ENCODE measurements around the gene EYS. TPM values are rescaled to one million over a fixed set of nuclear protein-coding genes. Genes with fewer than 3 reads are reported as not detected.

The EYS gene
- polyA plus RNA-seq, 1 of the 3 experiments (the other 2 are of a cell fraction) = 0.05 TPM

GRCh38 chr6:64792534-64792933 is 914.5 kb downstream of the EYS start:
- no peak for DNase-seq
- H3K27me3 ChIP-seq (ENCODE audit: insufficient read depth) = no peaks in the 10 kb centered on the region
- H3K36me3 ChIP-seq (replicated peaks in 1 of 2; ENCODE audit: control insufficient read depth in 1 of 2, insufficient read depth in 2 of 2, low read length in 1 of 2) = no peaks in the 10 kb centered on the region
- POLR2A ChIA-PET = no interaction called here
- H3F3A ChIP-seq (replicated peaks; ENCODE audit: insufficient read depth) = no peaks in the 10 kb centered on the region
- no peaks in the 10 kb centered on the region for H4K20me1 ChIP-seq (ENCODE audit: insufficient read depth)
- no peak overlapping the region for H3K27ac ChIP-seq (ENCODE audit: low read depth in 2 of 2, low read length in 1 of 2)
- H3K4me3 ChIP-seq (ENCODE audit: low read depth in 2 of 2, low read length in 1 of 2) = no peak overlapping the region
- H2AFZ ChIP-seq (ENCODE audit: low read depth) = no peak overlapping the region
- no peaks in the 10 kb centered on the region for H3K79me2 ChIP-seq (ENCODE audit: insufficient read depth)
- no peak overlapping the region for H3K9ac ChIP-seq
- TF ChIP-seq TAF1 (IDR thresholded peaks at IDR 0.05; ENCODE audit: borderline replicate concordance, low read depth, low read length) = no peak
- TF ChIP-seq YY1 (IDR thresholded peaks at IDR 0.05; ENCODE audit: low read depth) = no peak
- no peak for TF ChIP-seq SMC3 (IDR thresholded peaks at IDR 0.05; ENCODE audit: low read depth, low read length)
- TF ChIP-seq MEF2A (IDR thresholded peaks at IDR 0.05; ENCODE audit: borderline replicate concordance, low read depth) = no peak
- TF ChIP-seq NRF1 (IDR thresholded peaks at IDR 0.05; ENCODE audit: low read depth, low read length) = no peak
- TF ChIP-seq, protein P1, sequence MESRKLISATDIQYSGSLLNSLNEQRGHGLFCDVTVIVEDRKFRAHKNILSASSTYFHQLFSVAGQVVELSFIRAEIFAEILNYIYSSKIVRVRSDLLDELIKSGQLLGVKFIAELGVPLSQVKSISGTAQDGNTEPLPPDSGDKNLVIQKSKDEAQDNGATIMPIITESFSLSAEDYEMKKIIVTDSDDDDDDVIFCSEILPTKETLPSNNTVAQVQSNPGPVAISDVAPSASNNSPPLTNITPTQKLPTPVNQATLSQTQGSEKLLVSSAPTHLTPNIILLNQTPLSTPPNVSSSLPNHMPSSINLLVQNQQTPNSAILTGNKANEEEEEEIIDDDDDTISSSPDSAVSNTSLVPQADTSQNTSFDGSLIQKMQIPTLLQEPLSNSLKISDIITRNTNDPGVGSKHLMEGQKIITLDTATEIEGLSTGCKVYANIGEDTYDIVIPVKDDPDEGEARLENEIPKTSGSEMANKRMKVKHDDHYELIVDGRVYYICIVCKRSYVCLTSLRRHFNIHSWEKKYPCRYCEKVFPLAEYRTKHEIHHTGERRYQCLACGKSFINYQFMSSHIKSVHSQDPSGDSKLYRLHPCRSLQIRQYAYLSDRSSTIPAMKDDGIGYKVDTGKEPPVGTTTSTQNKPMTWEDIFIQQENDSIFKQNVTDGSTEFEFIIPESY (IDR thresholded peaks at IDR 0.05; ENCODE audit: borderline replicate concordance, low read depth) = no peak
- H3K4me2 ChIP-seq = no peak overlapping the region
- H3K9me3 ChIP-seq = no peaks in the 10 kb centered on the region
- CTCF ChIA-PET = no interaction called here
- WGBS (ENCODE audit: low lambda C conversion rate) = 46% methylated on average over 4 of the region's 4 CpGs
- no peaks in the 10 kb centered on the region for H3K4me1 ChIP-seq (ENCODE audit: control insufficient read depth in 1 of 2, insufficient read depth in 2 of 2, low read depth in 1 of 2, low read length in 1 of 2)
- no peaks in the 10 kb centered on the region for H3K9me2 ChIP-seq

DNA sequence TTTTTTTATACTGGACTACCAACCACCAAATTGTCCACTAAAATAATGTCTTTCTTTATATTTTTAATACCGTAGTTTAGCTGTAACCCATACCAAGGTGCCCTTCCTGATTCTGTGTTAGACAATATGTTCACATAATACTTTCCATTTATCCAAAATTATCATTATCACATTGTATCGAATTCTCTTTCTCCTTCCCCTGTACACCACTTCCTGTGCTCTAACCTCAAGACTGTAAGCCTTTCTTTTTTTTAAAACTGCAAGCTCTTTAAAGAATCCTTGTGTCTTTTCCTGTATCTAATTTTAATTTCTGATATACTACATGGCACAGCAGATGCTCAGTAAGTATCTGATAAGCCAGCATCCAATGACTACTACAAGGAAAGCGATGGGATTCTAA is 917.5 kb downstream of the EYS start:
- TF ChIP-seq, protein P2, sequence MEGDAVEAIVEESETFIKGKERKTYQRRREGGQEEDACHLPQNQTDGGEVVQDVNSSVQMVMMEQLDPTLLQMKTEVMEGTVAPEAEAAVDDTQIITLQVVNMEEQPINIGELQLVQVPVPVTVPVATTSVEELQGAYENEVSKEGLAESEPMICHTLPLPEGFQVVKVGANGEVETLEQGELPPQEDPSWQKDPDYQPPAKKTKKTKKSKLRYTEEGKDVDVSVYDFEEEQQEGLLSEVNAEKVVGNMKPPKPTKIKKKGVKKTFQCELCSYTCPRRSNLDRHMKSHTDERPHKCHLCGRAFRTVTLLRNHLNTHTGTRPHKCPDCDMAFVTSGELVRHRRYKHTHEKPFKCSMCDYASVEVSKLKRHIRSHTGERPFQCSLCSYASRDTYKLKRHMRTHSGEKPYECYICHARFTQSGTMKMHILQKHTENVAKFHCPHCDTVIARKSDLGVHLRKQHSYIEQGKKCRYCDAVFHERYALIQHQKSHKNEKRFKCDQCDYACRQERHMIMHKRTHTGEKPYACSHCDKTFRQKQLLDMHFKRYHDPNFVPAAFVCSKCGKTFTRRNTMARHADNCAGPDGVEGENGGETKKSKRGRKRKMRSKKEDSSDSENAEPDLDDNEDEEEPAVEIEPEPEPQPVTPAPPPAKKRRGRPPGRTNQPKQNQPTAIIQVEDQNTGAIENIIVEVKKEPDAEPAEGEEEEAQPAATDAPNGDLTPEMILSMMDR (IDR thresholded peaks at IDR 0.05) = no peak
- TF ChIP-seq NRF1 (IDR thresholded peaks at IDR 0.05; ENCODE audit: low read depth, low read length) (no peak), GATA2 (CRISPR knock-in tag; IDR thresholded peaks at IDR 0.05) (no peak), FOSL2 (IDR thresholded peaks at IDR 0.05; ENCODE audit: borderline replicate concordance, low read depth) (no peak), ELF1 (IDR thresholded peaks at IDR 0.05) (no peak), RAD21 (IDR thresholded peaks at IDR 0.05; ENCODE audit: low read length) (no peak), FOXM1 (IDR thresholded peaks at IDR 0.05; ENCODE audit: low read depth) (no peak), TEAD4 (IDR thresholded peaks at IDR 0.05; ENCODE audit: borderline replicate concordance, insufficient read depth) (no peak)
- TF ChIP-seq, protein P1 (IDR thresholded peaks at IDR 0.05; ENCODE audit: borderline replicate concordance, low read depth) = no peak
- Histone ChIP-seq H3F3A (replicated peaks; ENCODE audit: insufficient read depth) (no peaks in the 10 kb centered on the region), H3K4me2 (no peak overlapping the region), H3K9ac (no peak overlapping the region), H3K27ac (ENCODE audit: low read depth in 2 of 2, low read length in 1 of 2) (no peak overlapping the region), H3K4me1 (ENCODE audit: control insufficient read depth in 1 of 2, insufficient read depth in 2 of 2, low read depth in 1 of 2, low read length in 1 of 2) (no peaks in the 10 kb centered on the region), H3K36me3 (replicated peaks in 1 of 2; ENCODE audit: control insufficient read depth in 1 of 2, insufficient read depth in 2 of 2, low read length in 1 of 2) (no peaks in the 10 kb centered on the region), H4K20me1 (ENCODE audit: insufficient read depth) (no peaks in the 10 kb centered on the region), H3K9me3 (no peaks in the 10 kb centered on the region), H2AFZ (ENCODE audit: low read depth) (no peak overlapping the region), H3K9me2 (no peaks in the 10 kb centered on the region), H3K27me3 (ENCODE audit: insufficient read depth) (no peaks in the 10 kb centered on the region), H3K79me2 (ENCODE audit: insufficient read depth) (no peaks in the 10 kb centered on the region), H3K4me3 (ENCODE audit: low read depth in 2 of 2, low read length in 1 of 2) (no peak overlapping the region)
- CTCF ChIA-PET = no interaction called here
- no peak for DNase-seq
- POLR2A ChIA-PET = no interaction called here
- WGBS (ENCODE audit: low lambda C conversion rate) = 45% methylated on average over 3 of the region's 3 CpGs

Data from SK-N-SH (cell line).